HEK293 (cell line): ENCODE measurements around the gene RXYLT1.

Source experiments
- CTCF ChIA-PET: fragments of 350-600 bp; formaldehyde crosslinking; extraction: SDS; loops from one replicate; lab custom pipeline; 2021; ENCODE audit warnings: antibody characterized with exemption; lab: Yijun Ruan, JAX
- POLR2A ChIA-PET: fragments of 300-600 bp; formaldehyde crosslinking; extraction: SDS; loops from one replicate; lab custom pipeline; 2020; ENCODE audit warnings: antibody characterized with exemption, inconsistent platforms; lab: Yijun Ruan, JAX
- H3K27ac ChIP-seq: fragments of 200-500 bp; sonication (Bioruptor generic); 2 replicates; pipeline ENCODE4 v1.5.1; 2014; ENCODE audit warnings: low read depth, low read length, control low read depth, inconsistent platforms; ENCODE audit errors: extremely low read depth
- H3K36me3 ChIP-seq, 2 experiments: fragments of 200-500 bp in 1 of 2; sonication (Bioruptor generic) in 1 of 2; 1 replicate in 1 of 2; 2 replicates in 1 of 2; pipeline ENCODE4 v1.5.1; 2014 to 2017; ENCODE audit warnings: inconsistent platforms in 2 of 2, low read length in 2 of 2; ENCODE audit not compliant: control insufficient read depth in 2 of 2, insufficient read depth in 1 of 2
- H3K4me1 ChIP-seq: fragments of 200-500 bp; sonication (Bioruptor generic); 2 replicates; pipeline ENCODE4 v1.5.1; 2014; ENCODE audit warnings: mild to moderate bottlenecking, low read length, inconsistent platforms; ENCODE audit not compliant: control insufficient read depth, insufficient read depth
- H3K4me3 ChIP-seq: 2 replicates; pipeline ENCODE4 v1.5.1; 2011; ENCODE audit warnings: low read depth, mild to moderate bottlenecking, control low read depth, low read length, moderate library complexity
- H3K9me3 ChIP-seq: fragments of 200-500 bp; sonication (Bioruptor generic); 2 replicates; pipeline ENCODE4 v1.5.1; 2014; ENCODE audit warnings: low read depth, low read length, inconsistent platforms; ENCODE audit not compliant: control insufficient read depth, insufficient read depth
- FEZF1 ChIP-seq: fragments of 450-650 bp; formaldehyde crosslinking; IDR thresholded peaks from 2 replicates; pipeline ENCODE4 v1.5.1; 2016; ENCODE audit warnings: missing biosample characterization, missing genetic modification characterization
- GLI4 ChIP-seq: fragments of 450-650 bp; formaldehyde crosslinking; IDR thresholded peaks from 2 replicates; pipeline ENCODE4 v1.5.1; 2016; ENCODE audit warnings: missing biosample characterization, missing genetic modification characterization
- PRDM1 ChIP-seq: fragments of 450-650 bp; formaldehyde crosslinking; IDR thresholded peaks from 2 replicates; pipeline ENCODE4; 2016; ENCODE audit warnings: missing biosample characterization, missing genetic modification characterization
- RBAK ChIP-seq: fragments of 450-650 bp; formaldehyde crosslinking; IDR thresholded peaks from 2 replicates; pipeline ENCODE4 v1.5.1; 2016; ENCODE audit warnings: missing biosample characterization, missing genetic modification characterization
- SP3 ChIP-seq: fragments of 450-650 bp; formaldehyde crosslinking; IDR thresholded peaks from 2 replicates; pipeline ENCODE4 v1.5.1; 2016; ENCODE audit warnings: missing biosample characterization, missing genetic modification characterization
- WT1 ChIP-seq: fragments of 450-650 bp; formaldehyde crosslinking; IDR thresholded peaks from 2 replicates; pipeline ENCODE4 v1.5.1; 2016; ENCODE audit warnings: missing biosample characterization, missing genetic modification characterization
- ZBTB20 ChIP-seq: fragments of 450-650 bp; formaldehyde crosslinking; IDR thresholded peaks from 2 replicates; pipeline ENCODE4 v1.5.1; 2016; ENCODE audit warnings: missing biosample characterization, missing genetic modification characterization
- ZBTB8A ChIP-seq: fragments of 450-650 bp; formaldehyde crosslinking; IDR thresholded peaks from 2 replicates; pipeline ENCODE4 v1.5.1; 2016; ENCODE audit warnings: missing biosample characterization, missing genetic modification characterization
- ZFHX2 ChIP-seq: fragments of 450-650 bp; formaldehyde crosslinking; conservative IDR thresholded peaks from 2 replicates; pipeline ENCODE4 v1.5.1; 2016; ENCODE audit warnings: missing biosample characterization, missing genetic modification characterization
- ZNF121 ChIP-seq: fragments of 450-650 bp; formaldehyde crosslinking; IDR thresholded peaks from 2 replicates; pipeline ENCODE4 v1.5.1; 2016; ENCODE audit warnings: missing biosample characterization, missing genetic modification characterization
- ZNF221 ChIP-seq: fragments of 450-650 bp; formaldehyde crosslinking; IDR thresholded peaks from 2 replicates; pipeline ENCODE4 v1.5.1; 2017; ENCODE audit warnings: missing biosample characterization, missing genetic modification characterization, borderline replicate concordance
- ZNF23 ChIP-seq: fragments of 450-650 bp; formaldehyde crosslinking; IDR thresholded peaks from 2 replicates; pipeline ENCODE4 v1.5.1; 2016; ENCODE audit warnings: missing biosample characterization, missing genetic modification characterization, borderline replicate concordance
- ZNF391 ChIP-seq: fragments of 450-650 bp; formaldehyde crosslinking; IDR thresholded peaks from 2 replicates; pipeline ENCODE4 v1.5.1; 2016; ENCODE audit warnings: low read depth, missing biosample characterization, missing genetic modification characterization, borderline replicate concordance
- ZNF514 ChIP-seq: fragments of 450-650 bp; formaldehyde crosslinking; IDR thresholded peaks from 2 replicates; pipeline ENCODE4 v1.5.1; 2016; ENCODE audit warnings: missing biosample characterization, missing genetic modification characterization
- ZNF654 ChIP-seq: fragments of 450-650 bp; formaldehyde crosslinking; IDR thresholded peaks from 2 replicates; pipeline ENCODE4 v1.5.1; 2016; ENCODE audit warnings: low read depth, missing biosample characterization, missing genetic modification characterization
- TF ChIP-seq, protein P1 (sequence below): fragments of 450-650 bp; formaldehyde crosslinking; IDR thresholded peaks from 2 replicates; pipeline ENCODE4 v1.5.1; 2016; ENCODE audit warnings: missing biosample characterization, missing genetic modification characterization
- TF ChIP-seq, protein P2 (sequence below): fragments of 450-650 bp; formaldehyde crosslinking; IDR thresholded peaks from 2 replicates; pipeline ENCODE4 v1.5.1; 2016; ENCODE audit warnings: missing biosample characterization, missing genetic modification characterization
- TF ChIP-seq, protein P3 (sequence below): fragments of 450-650 bp; IDR thresholded peaks from 2 replicates; pipeline ENCODE4 v1.5.1; 2018; ENCODE audit warnings: missing biosample characterization, mild to moderate bottlenecking, missing genetic modification characterization

The RXYLT1 gene

DNA sequence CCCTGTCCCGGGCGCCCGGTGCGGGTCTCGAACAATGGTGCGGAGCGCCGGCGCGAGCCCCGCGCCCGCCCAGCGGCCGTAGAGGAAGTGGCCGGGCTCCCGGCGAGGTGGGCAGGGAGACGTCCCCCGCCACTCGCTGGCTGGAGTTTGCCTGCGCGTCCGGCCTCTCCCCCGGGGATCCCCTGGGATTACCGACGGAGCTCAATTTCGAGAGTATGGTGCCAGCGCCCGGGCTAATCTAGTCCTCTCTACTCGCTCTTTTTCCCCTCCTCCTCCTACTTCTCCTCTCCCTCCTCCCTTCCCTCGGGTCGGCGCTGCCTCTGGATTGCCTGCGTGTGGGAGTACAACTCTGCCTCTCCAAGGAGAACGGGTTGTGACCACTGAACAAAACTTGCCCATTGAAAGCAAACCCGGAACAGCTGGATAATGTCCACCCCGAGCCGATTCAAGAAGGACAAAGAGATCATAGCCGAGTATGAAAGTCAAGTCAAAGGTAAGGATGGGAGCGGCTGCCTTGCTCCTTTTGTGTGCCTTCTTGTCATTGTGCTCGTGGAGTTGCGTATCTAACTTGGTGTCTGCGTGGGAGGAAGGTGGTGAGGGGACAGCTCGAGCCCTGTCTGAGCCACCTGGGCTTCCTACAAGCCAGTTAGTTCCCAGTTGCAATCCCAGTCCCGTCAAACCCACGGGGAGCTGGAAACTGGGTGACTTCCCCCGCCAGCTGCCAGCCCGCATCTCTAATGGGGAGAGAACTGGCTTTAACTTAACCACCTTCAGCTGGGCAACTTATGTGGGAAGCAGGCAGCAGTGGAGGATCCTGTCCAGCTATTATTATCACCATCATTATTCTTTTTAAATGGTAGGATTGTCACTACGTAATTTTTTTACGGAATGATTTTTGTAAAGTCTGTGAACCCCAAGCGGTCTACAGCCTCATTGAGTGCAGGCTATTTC is 65.0 kb downstream of the RXYLT1 start, which contains the start of gene SRGAP1 (continued):
- no peak for TF ChIP-seq GLI4 (tag by site-specific recombination)
- no peak for TF ChIP-seq WT1 (tag by site-specific recombination)
- no peak for TF ChIP-seq ZNF221
- no peak for TF ChIP-seq ZNF23 (tag by site-specific recombination)
- no peak for TF ChIP-seq ZBTB8A (tag by site-specific recombination)
- TF ChIP-seq ZNF654, result peak; percentile 13; the same call in 1 of the 2 replicates
- TF ChIP-seq, protein P1, sequence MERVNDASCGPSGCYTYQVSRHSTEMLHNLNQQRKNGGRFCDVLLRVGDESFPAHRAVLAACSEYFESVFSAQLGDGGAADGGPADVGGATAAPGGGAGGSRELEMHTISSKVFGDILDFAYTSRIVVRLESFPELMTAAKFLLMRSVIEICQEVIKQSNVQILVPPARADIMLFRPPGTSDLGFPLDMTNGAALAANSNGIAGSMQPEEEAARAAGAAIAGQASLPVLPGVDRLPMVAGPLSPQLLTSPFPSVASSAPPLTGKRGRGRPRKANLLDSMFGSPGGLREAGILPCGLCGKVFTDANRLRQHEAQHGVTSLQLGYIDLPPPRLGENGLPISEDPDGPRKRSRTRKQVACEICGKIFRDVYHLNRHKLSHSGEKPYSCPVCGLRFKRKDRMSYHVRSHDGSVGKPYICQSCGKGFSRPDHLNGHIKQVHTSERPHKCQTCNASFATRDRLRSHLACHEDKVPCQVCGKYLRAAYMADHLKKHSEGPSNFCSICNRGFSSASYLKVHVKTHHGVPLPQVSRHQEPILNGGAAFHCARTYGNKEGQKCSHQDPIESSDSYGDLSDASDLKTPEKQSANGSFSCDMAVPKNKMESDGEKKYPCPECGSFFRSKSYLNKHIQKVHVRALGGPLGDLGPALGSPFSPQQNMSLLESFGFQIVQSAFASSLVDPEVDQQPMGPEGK, result no peak
- no peak for TF ChIP-seq SP3
- TF ChIP-seq, protein P2, sequence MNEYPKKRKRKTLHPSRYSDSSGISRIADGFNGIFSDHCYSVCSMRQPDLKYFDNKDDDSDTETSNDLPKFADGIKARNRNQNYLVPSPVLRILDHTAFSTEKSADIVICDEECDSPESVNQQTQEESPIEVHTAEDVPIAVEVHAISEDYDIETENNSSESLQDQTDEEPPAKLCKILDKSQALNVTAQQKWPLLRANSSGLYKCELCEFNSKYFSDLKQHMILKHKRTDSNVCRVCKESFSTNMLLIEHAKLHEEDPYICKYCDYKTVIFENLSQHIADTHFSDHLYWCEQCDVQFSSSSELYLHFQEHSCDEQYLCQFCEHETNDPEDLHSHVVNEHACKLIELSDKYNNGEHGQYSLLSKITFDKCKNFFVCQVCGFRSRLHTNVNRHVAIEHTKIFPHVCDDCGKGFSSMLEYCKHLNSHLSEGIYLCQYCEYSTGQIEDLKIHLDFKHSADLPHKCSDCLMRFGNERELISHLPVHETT, result no peak
- peak; percentile 86 for TF ChIP-seq ZFHX2 (tag by site-specific recombination)
- TF ChIP-seq ZNF514 (tag by site-specific recombination), result no peak
- no peak for TF ChIP-seq ZNF121 (tag by site-specific recombination)

DNA sequence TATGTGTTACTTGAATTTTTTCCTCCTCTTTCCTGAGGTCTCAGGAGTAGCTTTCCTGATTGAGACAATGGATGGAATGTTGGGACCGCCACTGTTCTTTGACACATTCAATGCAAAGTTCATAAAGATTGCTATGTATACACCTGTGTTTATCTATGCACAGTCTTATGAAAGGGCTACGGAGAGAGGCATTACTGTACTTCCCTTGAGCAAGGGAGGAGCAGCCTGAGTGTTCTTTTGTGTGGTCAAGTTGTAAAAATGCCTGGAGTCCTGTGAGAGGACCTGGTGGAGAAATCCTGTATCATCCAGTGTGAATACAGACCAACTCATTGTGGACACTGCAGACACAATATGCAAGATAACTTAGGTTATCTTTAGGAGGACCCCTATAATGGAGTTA is 66.0 kb downstream of the RXYLT1 start:
- TF ChIP-seq FEZF1 (tag by site-specific recombination) (peak; percentile 74), ZBTB20 (peak; percentile 66; the same call in 1 of the 2 replicates), ZNF391 (tag by site-specific recombination) (no peak)
- TF ChIP-seq, protein P3, sequence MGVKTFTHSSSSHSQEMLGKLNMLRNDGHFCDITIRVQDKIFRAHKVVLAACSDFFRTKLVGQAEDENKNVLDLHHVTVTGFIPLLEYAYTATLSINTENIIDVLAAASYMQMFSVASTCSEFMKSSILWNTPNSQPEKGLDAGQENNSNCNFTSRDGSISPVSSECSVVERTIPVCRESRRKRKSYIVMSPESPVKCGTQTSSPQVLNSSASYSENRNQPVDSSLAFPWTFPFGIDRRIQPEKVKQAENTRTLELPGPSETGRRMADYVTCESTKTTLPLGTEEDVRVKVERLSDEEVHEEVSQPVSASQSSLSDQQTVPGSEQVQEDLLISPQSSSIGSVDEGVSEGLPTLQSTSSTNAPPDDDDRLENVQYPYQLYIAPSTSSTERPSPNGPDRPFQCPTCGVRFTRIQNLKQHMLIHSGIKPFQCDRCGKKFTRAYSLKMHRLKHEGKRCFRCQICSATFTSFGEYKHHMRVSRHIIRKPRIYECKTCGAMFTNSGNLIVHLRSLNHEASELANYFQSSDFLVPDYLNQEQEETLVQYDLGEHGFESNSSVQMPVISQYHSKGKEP (tag by site-specific recombination), result no peak
- CTCF ChIA-PET, result interaction anchor here (1.2 to 3.1 kb wide), 4 partner anchors 8 to 411 kb away, joined by 3 to 23 read pairs (median 4); no protein-coding TSS in a partner anchor
- H3K9me3 ChIP-seq, result no peaks in the 10 kb centered on the region
- peak overlapping the region; percentile 95 for H3K4me3 ChIP-seq
- POLR2A ChIA-PET, result no interaction called here
- H3K36me3 ChIP-seq, result no peaks in the 10 kb centered on the region
- H3K27ac ChIP-seq, result no peak overlapping the region
- 0 out of 2 replicates have a peak, but pooled peaks cover 4% of the 10 kb centered on the region for H3K4me1 ChIP-seq

DNA sequence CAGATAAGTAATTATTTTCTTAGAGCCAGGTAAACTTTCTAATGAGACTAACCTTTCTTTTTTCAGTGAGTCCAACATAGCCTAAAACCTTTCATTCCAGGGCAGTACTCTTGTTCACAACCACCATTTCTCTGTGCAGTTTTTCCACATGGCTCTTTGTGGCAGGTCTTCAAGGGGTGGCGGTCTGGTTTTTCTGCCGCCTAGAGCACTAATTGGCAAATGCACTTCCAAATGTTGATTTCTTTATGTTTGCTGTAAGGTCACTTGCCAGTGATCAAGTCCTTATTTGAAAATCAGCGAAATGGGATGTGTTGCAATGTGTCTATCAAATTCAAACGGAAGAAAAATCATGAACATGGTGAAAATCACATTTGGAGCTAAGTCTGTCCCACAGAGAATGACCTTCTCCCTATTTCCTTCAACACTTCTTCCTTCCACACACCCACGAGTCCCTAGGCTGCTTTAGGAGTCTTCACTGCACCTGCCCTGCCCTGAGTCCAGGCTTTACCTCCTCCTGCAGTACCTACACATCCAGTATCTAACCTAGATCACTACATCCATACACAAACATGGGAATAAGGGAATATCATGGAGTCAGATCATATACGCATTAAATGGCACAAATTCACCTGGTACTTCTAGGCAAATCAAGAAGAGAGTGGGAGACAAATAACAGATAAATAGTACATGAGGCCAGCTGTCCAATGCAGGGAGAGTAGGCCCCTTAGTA is 66.7 kb downstream of the RXYLT1 start:
- Histone ChIP-seq H3K36me3 (no peaks in the 10 kb centered on the region), H3K4me1 (0 out of 2 replicates have a peak, but pooled peaks cover 4% of the 10 kb centered on the region), H3K4me3 (no peak overlapping the region; the same call in 1 of the 2 replicates), H3K27ac (no peak overlapping the region), H3K9me3 (no peaks in the 10 kb centered on the region)
- CTCF ChIA-PET, result interaction anchor here (1.4 to 1.6 kb wide), 2 partner anchors 8 to 335 kb away, joined by 3 to 5 read pairs; no protein-coding TSS in a partner anchor
- POLR2A ChIA-PET, result no interaction called here
- TF ChIP-seq RBAK (tag by site-specific recombination) (no peak), PRDM1 (peak; percentile 49; the same call in 1 of the 2 replicates)
